GM12878 (cell line): ENCODE measurements around the gene SEC14L1. TPM values are rescaled to one million over a fixed set of nuclear protein-coding genes. Genes with fewer than 3 reads are reported as not detected.

Experiments used
- ATAC-seq: fragments of 200-7000 bp; cut with Tn5 transposase; 3 replicates; pipeline ENCODE4 v1.9.1; 2020; ENCODE audit warnings: mild to moderate bottlenecking, moderate library complexity
- BruUV-seq: library from RNA; stranded (reverse); fragments of 400-500 nt; replicated peaks from 2 replicates; lab custom pipeline; 2021; lab: Mats Ljungman, UMichigan
- CTCF ChIA-PET: fragments of 300-600 bp; sonication (Branson Sonifier 250); formaldehyde crosslinking; extraction: SDS; loops from one replicate; lab custom pipeline; 2021; ENCODE audit warnings: inconsistent platforms; lab: Yijun Ruan, JAX
- POLR2A ChIA-PET: fragments of 350-600 bp; formaldehyde crosslinking; extraction: SDS; loops from one replicate; lab custom pipeline; 2021; ENCODE audit warnings: inconsistent platforms; lab: Charles Lee
- RAD21 ChIA-PET: fragments of 300-600 bp; sonication (Branson Sonifier 250); formaldehyde crosslinking; loops from one replicate; lab custom pipeline; 2023; ENCODE audit warnings: antibody characterized with exemption; ENCODE audit not compliant: unreplicated experiment; lab: Charles Lee
- SMC1A ChIA-PET: fragments of 300-600 bp; sonication (Branson Sonifier 250); formaldehyde crosslinking; loops from one replicate; lab custom pipeline; 2023; ENCODE audit not compliant: unreplicated experiment, uncharacterized antibody; lab: Charles Lee
- DNase-seq: peaks from one replicate; pipeline ENCODE4 v3.0.0-alpha.2; 2011; ENCODE audit warnings: low read depth, low spot score
- FAIRE-seq: peaks from 3 replicates; lab custom pipeline; 2011; peaks lifted over from hg19 to GRCh38; lab: Jason Lieb, UNC
- H2AFZ ChIP-seq: 2 replicates; pipeline ENCODE4 v1.6.0; 2011; ENCODE audit warnings: low read depth, low read length, control low read depth; ENCODE audit not compliant: control insufficient read depth
- H3K27ac ChIP-seq: 2 replicates; pipeline ENCODE4 v1.5.1; 2011; ENCODE audit warnings: control low read depth; ENCODE audit not compliant: control insufficient read depth, insufficient read depth
- H3K27me3 ChIP-seq, 2 experiments: replicated peaks in 1 of 2; 2 replicates each; pipeline versions ENCODE4 v1.6.0 to v1.6.1; 2011; ENCODE audit warnings: low read length in 1 of 2; ENCODE audit not compliant: control insufficient read depth in 2 of 2, insufficient read depth in 2 of 2
- H3K36me3 ChIP-seq, 2 experiments: 2 replicates each; pipeline ENCODE4 v1.5.1; 2011; ENCODE audit warnings: low read length in 1 of 2; ENCODE audit not compliant: control insufficient read depth in 2 of 2, insufficient read depth in 2 of 2
- H3K4me1 ChIP-seq: 2 replicates; pipeline ENCODE4 v1.6.1; 2011; ENCODE audit warnings: mild to moderate bottlenecking, low read length, moderate library complexity, mixed read lengths; ENCODE audit not compliant: control insufficient read depth, insufficient read depth
- H3K4me2 ChIP-seq: 2 replicates; pipeline ENCODE4 v1.6.0; 2011; ENCODE audit warnings: control low read depth; ENCODE audit not compliant: control insufficient read depth, insufficient read depth
- H3K4me3 ChIP-seq: fragments of 200-600 bp; sonication (generic); 2 replicates; pipeline ENCODE4 v1.5.1; 2016
- H3K79me2 ChIP-seq: 2 replicates; pipeline ENCODE4 v1.6.0; 2011; ENCODE audit warnings: low read length; ENCODE audit not compliant: control insufficient read depth, insufficient read depth
- H3K9ac ChIP-seq: 2 replicates; pipeline ENCODE4 v1.8.0; 2011; ENCODE audit warnings: low read length, control low read depth, mixed read lengths; ENCODE audit not compliant: control insufficient read depth, insufficient read depth
- H3K9me3 ChIP-seq: replicated peaks from 3 replicates; pipeline ENCODE4 v1.5.1; 2011; ENCODE audit warnings: mild to moderate bottlenecking, low read length; ENCODE audit not compliant: control insufficient read depth, insufficient read depth
- H4K20me1 ChIP-seq: 2 replicates; pipeline ENCODE4 v1.6.0; 2011; ENCODE audit not compliant: control insufficient read depth, insufficient read depth
- CBX3 ChIP-seq: fragments of 200-600 bp; sonication (generic); IDR thresholded peaks from 2 replicates; pipeline ENCODE4 v1.6.1; 2016; ENCODE audit warnings: low read depth, borderline replicate concordance
- CBX5 ChIP-seq: sonication (generic); IDR thresholded peaks from 2 replicates; pipeline ENCODE4 v1.6.1; 2016; ENCODE audit warnings: low read depth, moderate library complexity, mild to moderate bottlenecking, inconsistent platforms
- CHD1 ChIP-seq: IDR thresholded peaks from 2 replicates; pipeline ENCODE4 v1.6.1; 2012; ENCODE audit warnings: low read depth, low read length, improper control_type of control experiment
- EED ChIP-seq: sonication (generic); IDR thresholded peaks from 2 replicates; pipeline ENCODE4 v1.6.1; 2016; ENCODE audit warnings: antibody characterized with exemption, low read depth
- FOS ChIP-seq: IDR thresholded peaks from 3 replicates; pipeline ENCODE4 v1.6.1; 2011; ENCODE audit warnings: borderline replicate concordance; ENCODE audit not compliant: insufficient read length; ENCODE audit errors: extremely low read depth
- HSF1 ChIP-seq: fragments of 150-350 bp; IDR thresholded peaks from 2 replicates; pipeline ENCODE4 v1.6.1; 2014; ENCODE audit warnings: mild to moderate bottlenecking, low read depth, low read length
- KDM1A ChIP-seq: fragments of 200-600 bp; sonication (generic); IDR thresholded peaks from 2 replicates; pipeline ENCODE4 v1.6.1; 2016; ENCODE audit warnings: borderline replicate concordance
- LARP7 ChIP-seq: fragments of 450-650 bp; IDR thresholded peaks from 2 replicates; pipeline ENCODE4 v1.6.1; 2017; ENCODE audit warnings: mild to moderate bottlenecking
- PML ChIP-seq: IDR thresholded peaks from 2 replicates; pipeline ENCODE4 v1.6.1; 2012; ENCODE audit warnings: low read length, inconsistent platforms
- RCOR1 ChIP-seq: conservative IDR thresholded peaks from 2 replicates; pipeline ENCODE4 v1.6.1; 2012; ENCODE audit warnings: low read depth, low read length, improper control_type of control experiment
- RELB ChIP-seq: fragments of 450-650 bp; IDR thresholded peaks from 2 replicates; pipeline ENCODE4 v1.6.1; 2017; ENCODE audit warnings: low read depth, mild to moderate bottlenecking, moderate library complexity
- SPI1 ChIP-seq: IDR thresholded peaks from 2 replicates; pipeline ENCODE4 v1.6.1; 2011; ENCODE audit warnings: low read depth, mild to moderate bottlenecking, low read length, moderate library complexity, borderline replicate concordance; ENCODE audit not compliant: insufficient read depth
- YBX1 ChIP-seq: fragments of 450-650 bp; IDR thresholded peaks from 2 replicates; pipeline ENCODE4 v1.6.1; 2016; ENCODE audit warnings: antibody characterized with exemption
- WGBS: methylation state at CpG from one replicate; pipeline ENCODE4 v1.1.6; 2016; ENCODE audit warnings: low lambda C conversion rate; ENCODE audit not compliant: insufficient replicate concordance, insufficient coverage; ENCODE audit errors: missing lambda C conversion rate; 5-methylcytosine and 5-hydroxymethylcytosine counted together
- in situ Hi-C: fragments of 300-500 bp; cut with MboI; formaldehyde crosslinking; loops from 9 replicates; pipeline ENCODE4 v1.14.3; 2018; ENCODE audit warnings: mixed read lengths
- intact Hi-C: fragments of 100-400 bp; cut with micrococcal nuclease; formaldehyde crosslinking; loops from one replicate; pipeline ENCODE4 v1.14.2; 2022; ENCODE audit not compliant: unreplicated experiment
- polyA plus RNA-seq, 11 experiments: library from polyadenylated mRNA; depleted of rRNA in 4 of 11; unstranded in 6 of 11; stranded (reverse) in 5 of 11; fragments of >200 nt; fragmentation: Nextera tagmentation in 4 of 11; fragmentation: Illumina TruSeq in 1 of 11; extraction: Ambion mirVana in 4 of 11; extraction: Trizol in 1 of 11; gene quantifications; 1 replicate in 1 of 11; 2 replicates in 10 of 11; pipeline versions ENCODE4 v1.2.1 to v1.2.3, GENCODE V29; 2011 to 2016; ENCODE audit warnings: inconsistent platforms in 2 of 11, missing spikeins in 2 of 11, low read depth in 1 of 11
- total RNA-seq, 4 experiments: library from RNA; depleted of rRNA in 3 of 4; stranded (reverse); fragments of >200 nt in 3 of 4; fragmentation: Illumina TruSeq in 1 of 4; extraction: Trizol in 1 of 4; gene quantifications; 2 replicates each; pipeline versions ENCODE4 v1.2.1 to v1.2.3, GENCODE V29; 2013 to 2021

The SEC14L1 gene
- total and polyA plus RNA-seq, 10 of the 15 experiments (the other 5 are each of a cell fraction or from before 2014, with no cell fraction given), result 6.3 to 66.1 (median 33.5) TPM

- H3K4me1 ChIP-seq, result peaks cover 6% of the 10 kb centered on the region
- 98% methylated on average over 7 of the region's 7 CpGs for WGBS
- no peak overlapping the region for H3K9ac ChIP-seq
- intact Hi-C loops (no loop called here), in situ Hi-C loops (no loop called here)
- no peak overlapping the region for H3K4me2 ChIP-seq
- H4K20me1 ChIP-seq, result no peaks in the 10 kb centered on the region
- DNase-seq, result no peak
- no peaks in the 10 kb centered on the region for H3K27me3 ChIP-seq
- CTCF ChIA-PET, result no interaction called here
- H3K4me3 ChIP-seq, result no peak overlapping the region
- no peak for ATAC-seq
- BruUV-seq, result no TSS peak
- no peak for TF ChIP-seq CHD1
- no peak for TF ChIP-seq YBX1
- TF ChIP-seq PML, result no peak
- TF ChIP-seq RELB, result no peak
- no peak for TF ChIP-seq KDM1A
- TF ChIP-seq LARP7, result no peak
- TF ChIP-seq CBX5, result no peak
- no peak for TF ChIP-seq EED
- no peak for TF ChIP-seq HSF1
- no peak for TF ChIP-seq RCOR1
- TF ChIP-seq FOS, result no peak
- no peak for TF ChIP-seq SPI1
- no peak for TF ChIP-seq CBX3
- H3K27ac ChIP-seq, result no peak overlapping the region
- POLR2A ChIA-PET, result interaction anchor here (0.5 to 0.6 kb wide), 2 partner anchors 81 to 412 kb away, joined by 3 to 4 read pairs; no protein-coding TSS in a partner anchor
- no peaks in the 10 kb centered on the region for H3K9me3 ChIP-seq
- FAIRE-seq, result no peak
- H3K79me2 ChIP-seq, result peaks cover 13% of the 10 kb centered on the region
- SMC1A ChIA-PET, result no interaction called here
- RAD21 ChIA-PET, result no interaction called here
- H2AFZ ChIP-seq, result no peak overlapping the region
- peaks cover 26 to 54% of the 10 kb centered on the region in 2 experiments for H3K36me3 ChIP-seq
Measured at GRCh38 chr17:77194179-77194578, 53.4 kb downstream of the SEC14L1 start.
